A673 (cell line): ENCODE data around the gene MT1G. TPM values are rescaled to one million over a fixed set of nuclear protein-coding genes. Genes with fewer than 3 reads are reported as not detected.

Experiments used
- BruUV-seq: library from RNA; stranded (reverse); fragments of 400-500 nt; replicated peaks from 2 replicates; lab custom pipeline; 2021; lab: Mats Ljungman, UMichigan
- CTCF ChIA-PET: fragments of 300-600 bp; sonication (Branson Sonifier 250); formaldehyde crosslinking; loops from one replicate; lab custom pipeline; 2022; ENCODE audit warnings: antibody characterized with exemption; lab: Charles Lee
- POLR2A ChIA-PET: fragments of 300-600 bp; sonication (Branson Sonifier 250); formaldehyde crosslinking; loops from one replicate; lab custom pipeline; 2022; ENCODE audit warnings: antibody characterized with exemption; ENCODE audit not compliant: low non-redundant PET; lab: Charles Lee
- DNase-seq: peaks from one replicate; pipeline ENCODE4 v3.0.0-alpha.2; 2015; ENCODE audit warnings: low spot score
- H3K27ac ChIP-seq: fragments of 200-600 bp; sonication (generic); 2 replicates; pipeline ENCODE4 v1.5.1; 2016; ENCODE audit warnings: mixed run types, low read depth, mild to moderate bottlenecking, mixed read lengths, antibody characterized with exemption, low read length; ENCODE audit not compliant: poor library complexity, severe bottlenecking
- H3K27me3 ChIP-seq: fragments of 200-600 bp; sonication (generic); replicated peaks from 2 replicates; pipeline ENCODE4 v1.6.1; 2017; ENCODE audit warnings: mixed run types, low read depth, mild to moderate bottlenecking, mixed read lengths, antibody characterized with exemption, low read length; ENCODE audit not compliant: insufficient read depth, poor library complexity
- H3K36me3 ChIP-seq: fragments of 200-600 bp; sonication (generic); 2 replicates; pipeline ENCODE4 v1.6.1; 2016; ENCODE audit warnings: mixed run types, mild to moderate bottlenecking, mixed read lengths, antibody characterized with exemption, low read length; ENCODE audit not compliant: insufficient read depth, poor library complexity, severe bottlenecking
- H3K4me1 ChIP-seq: fragments of 200-600 bp; sonication (generic); 2 replicates; pipeline ENCODE4 v1.6.1; 2017; ENCODE audit warnings: mixed run types, mild to moderate bottlenecking, mixed read lengths, antibody characterized with exemption, low read length; ENCODE audit not compliant: insufficient read depth, poor library complexity, severe bottlenecking
- H3K4me3 ChIP-seq: fragments of 200-600 bp; sonication (generic); 2 replicates; pipeline ENCODE4 v1.5.1; 2016; ENCODE audit warnings: low read depth, mixed run types, mild to moderate bottlenecking, mixed read lengths, low read length; ENCODE audit not compliant: poor library complexity, severe bottlenecking
- H3K9me3 ChIP-seq: fragments of 200-600 bp; sonication (generic); 2 replicates; pipeline ENCODE4 v1.6.1; 2016; ENCODE audit warnings: mixed run types, low read depth, mild to moderate bottlenecking, mixed read lengths, antibody characterized with exemption, low read length; ENCODE audit not compliant: poor library complexity, severe bottlenecking
- EZH2 ChIP-seq: fragments of 200-600 bp; sonication (generic); IDR thresholded peaks from 2 replicates; pipeline ENCODE4 v1.6.1; 2017; ENCODE audit warnings: borderline replicate concordance, low read depth, mild to moderate bottlenecking, mixed read lengths, antibody characterized with exemption, low read length; ENCODE audit not compliant: poor library complexity, severe bottlenecking
- intact Hi-C: fragments of 100-400 bp; cut with micrococcal nuclease; formaldehyde crosslinking; loops from one replicate; pipeline ENCODE4 v1.10.0; 2022; ENCODE audit not compliant: unreplicated experiment
- total RNA-seq: library from RNA; stranded (reverse); gene quantifications from 2 replicates; pipeline ENCODE4 v1.2.3, GENCODE V29; 2021
- TF ChIP-seq, protein P1 (sequence below): fragments of 300-800, 200-600 bp; sonication (generic); conservative IDR thresholded peaks from 2 replicates; pipeline ENCODE4 v1.5.1; 2017; ENCODE audit warnings: low read depth, mild to moderate bottlenecking, antibody characterized with exemption, low read length, moderate library complexity, mixed read lengths

MT1G gene
- total RNA-seq, 1 experiment from 2014 or later = 48.8 TPM

DNA sequence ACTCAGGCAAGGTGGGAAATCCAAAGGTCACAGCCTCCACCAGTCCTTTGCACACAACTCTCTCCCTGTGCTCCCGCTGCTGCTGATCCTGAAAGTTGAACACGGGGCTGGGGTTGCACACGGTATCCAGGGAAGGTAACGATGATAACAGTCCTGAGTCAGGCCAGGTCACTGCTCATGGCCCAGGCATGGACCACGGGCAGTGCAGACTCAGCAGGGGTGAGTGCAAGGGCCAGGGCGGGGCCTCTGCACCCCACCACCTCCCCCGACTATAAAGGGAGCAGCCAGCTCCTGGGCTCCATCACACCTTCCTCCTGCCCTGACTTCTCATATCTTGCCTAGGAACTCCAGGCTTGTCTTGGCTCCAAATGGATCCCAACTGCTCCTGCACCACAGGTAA lies 16.3 kb downstream of the MT1G start, which contains the start of gene MT1B:
TSS of gene MT1B (plus strand) at position 301 of the 400 bp plus-strand sequence. CDS start at position 369, 68 bp downstream.
- no peaks in the 10 kb centered on the region for H3K36me3 ChIP-seq
- intact Hi-C loops = no loop called here
- H3K4me3 ChIP-seq = no peak within 1 kb of the TSS
- ChIA-PET CTCF (no interaction called here), POLR2A (no interaction called here)
- no peak within 1 kb of the TSS for H3K27ac ChIP-seq
- no peaks in the 10 kb centered on the region for H3K4me1 ChIP-seq
- TF ChIP-seq EZH2 = no peak
- TF ChIP-seq, protein P1, sequence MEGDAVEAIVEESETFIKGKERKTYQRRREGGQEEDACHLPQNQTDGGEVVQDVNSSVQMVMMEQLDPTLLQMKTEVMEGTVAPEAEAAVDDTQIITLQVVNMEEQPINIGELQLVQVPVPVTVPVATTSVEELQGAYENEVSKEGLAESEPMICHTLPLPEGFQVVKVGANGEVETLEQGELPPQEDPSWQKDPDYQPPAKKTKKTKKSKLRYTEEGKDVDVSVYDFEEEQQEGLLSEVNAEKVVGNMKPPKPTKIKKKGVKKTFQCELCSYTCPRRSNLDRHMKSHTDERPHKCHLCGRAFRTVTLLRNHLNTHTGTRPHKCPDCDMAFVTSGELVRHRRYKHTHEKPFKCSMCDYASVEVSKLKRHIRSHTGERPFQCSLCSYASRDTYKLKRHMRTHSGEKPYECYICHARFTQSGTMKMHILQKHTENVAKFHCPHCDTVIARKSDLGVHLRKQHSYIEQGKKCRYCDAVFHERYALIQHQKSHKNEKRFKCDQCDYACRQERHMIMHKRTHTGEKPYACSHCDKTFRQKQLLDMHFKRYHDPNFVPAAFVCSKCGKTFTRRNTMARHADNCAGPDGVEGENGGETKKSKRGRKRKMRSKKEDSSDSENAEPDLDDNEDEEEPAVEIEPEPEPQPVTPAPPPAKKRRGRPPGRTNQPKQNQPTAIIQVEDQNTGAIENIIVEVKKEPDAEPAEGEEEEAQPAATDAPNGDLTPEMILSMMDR = no peak
- no peak for DNase-seq
- H3K9me3 ChIP-seq = no peaks in the 10 kb centered on the region
- H3K27me3 ChIP-seq = peaks cover 3% of the 10 kb centered on the region
- no TSS peak for BruUV-seq

DNA sequence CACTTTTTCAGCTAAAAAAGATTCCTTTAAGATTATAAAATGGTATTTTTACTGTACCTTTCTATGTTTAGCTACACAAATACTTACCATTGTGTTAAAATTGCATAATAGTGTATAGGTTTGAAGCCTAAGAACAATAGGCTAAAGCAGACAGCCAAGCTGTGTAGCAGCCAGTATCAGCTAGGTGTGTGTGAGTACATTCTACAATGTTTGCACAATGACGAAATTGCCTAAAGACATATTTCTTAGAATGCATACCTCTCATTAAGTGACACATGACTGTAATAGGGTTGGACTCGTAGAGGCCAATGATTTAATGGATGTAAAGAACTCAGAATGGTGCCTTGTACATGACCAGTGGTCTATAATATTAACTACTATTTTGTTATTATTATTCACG lies 18.0 kb downstream of the MT1G start:
- intact Hi-C loops = no loop called here
- CTCF ChIA-PET = no interaction called here
- Histone ChIP-seq H3K4me1 (no peaks in the 10 kb centered on the region), H3K9me3 (no peaks in the 10 kb centered on the region), H3K27me3 (peaks cover 3% of the 10 kb centered on the region), H3K4me3 (no peak overlapping the region), H3K27ac (no peak overlapping the region), H3K36me3 (no peaks in the 10 kb centered on the region)
- POLR2A ChIA-PET = no interaction called here
- TF ChIP-seq, protein P1 = no peak
- TF ChIP-seq EZH2 = no peak
- no TSS peak for BruUV-seq
- DNase-seq = no peak

- Histone ChIP-seq H3K27ac (no peak overlapping the region), H3K4me3 (no peak overlapping the region), H3K4me1 (no peaks in the 10 kb centered on the region), H3K27me3 (peaks cover 3% of the 10 kb centered on the region), H3K36me3 (no peaks in the 10 kb centered on the region), H3K9me3 (no peaks in the 10 kb centered on the region)
- no peak for DNase-seq
- TF ChIP-seq EZH2 = no peak
- TF ChIP-seq, protein P1 = no peak
- no TSS peak for BruUV-seq
- CTCF ChIA-PET = no interaction called here
- POLR2A ChIA-PET = no interaction called here
- intact Hi-C loops = no loop called here
Observed at GRCh38 chr16:56649271-56649670, 18.6 kb downstream of the MT1G start.
